CD4-positive, alpha-beta T cell treated with Interleukin-15 for 4 hours (primary cell): ENCODE data around the gene ELOA.
"Not testable (repeated sequence)": the region's sequence is repeated elsewhere in the genome, so short reads cannot be mapped to it uniquely, and the experiment has no call there.

Source experiments
- DNase-seq: peaks from one replicate; pipeline ENCODE4 v3.0.0-alpha.2; 2020; ENCODE audit warnings: low spot score

ELOA gene

DNA sequence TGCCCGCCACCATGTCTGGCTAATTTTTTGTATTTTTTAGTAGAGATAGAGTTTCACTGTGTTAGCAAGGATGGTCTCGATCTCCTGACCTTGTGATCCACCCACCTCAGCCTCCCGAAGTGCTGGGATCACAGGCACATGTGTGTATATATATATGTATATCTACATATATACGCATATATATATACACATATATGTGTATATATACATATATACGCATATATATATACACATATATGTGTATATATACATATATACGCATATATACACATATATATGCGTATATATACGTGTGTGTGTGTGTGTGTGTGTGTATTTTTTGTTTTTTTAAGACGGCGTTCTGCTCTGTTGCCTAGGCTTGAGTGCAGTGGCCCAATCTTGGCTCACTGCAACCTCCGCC is 39.9 kb downstream of the ELOA start:
- DNase-seq = not testable (repeated sequence)

DNA sequence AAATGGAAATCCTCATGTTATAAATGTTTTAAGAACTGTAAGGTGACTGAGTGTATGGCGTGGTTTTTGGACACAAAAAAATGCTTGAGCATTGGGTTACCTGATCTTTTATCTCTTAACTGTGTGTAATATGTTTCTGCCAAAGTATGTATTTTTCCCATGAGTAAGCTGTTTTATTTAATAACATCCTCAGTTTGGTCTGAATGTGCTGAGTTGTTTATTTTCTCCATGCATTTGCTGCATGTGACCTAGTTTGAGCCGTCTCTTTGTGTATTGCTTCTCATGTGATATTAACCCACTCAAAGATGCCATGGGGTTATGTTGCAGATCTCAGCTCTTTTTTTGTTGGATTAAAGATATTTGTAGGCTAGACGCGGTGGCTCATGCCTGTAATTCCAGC is 41.6 kb downstream of the ELOA start:
- no peak for DNase-seq

DNA sequence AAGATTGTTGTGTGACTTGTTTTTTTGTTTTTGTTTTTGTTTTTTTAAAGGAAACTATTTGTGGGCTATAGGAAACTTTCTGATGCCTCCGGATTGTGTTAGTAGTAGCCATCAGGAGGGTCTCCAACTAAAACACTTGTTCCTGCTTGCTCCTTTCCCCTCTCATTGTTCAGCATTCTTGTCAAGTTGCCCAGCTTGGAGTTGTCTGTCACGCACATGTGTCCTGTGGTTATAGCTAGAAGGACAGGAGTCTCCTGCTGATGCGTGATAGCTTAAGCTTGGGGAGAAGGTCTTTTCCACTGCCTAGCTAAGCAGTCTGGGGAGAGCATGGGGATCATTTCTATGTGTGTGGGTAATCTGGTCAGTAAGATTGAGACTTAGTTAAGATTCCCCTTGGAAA is 44.4 kb downstream of the ELOA start:
- DNase-seq = no peak

DNA sequence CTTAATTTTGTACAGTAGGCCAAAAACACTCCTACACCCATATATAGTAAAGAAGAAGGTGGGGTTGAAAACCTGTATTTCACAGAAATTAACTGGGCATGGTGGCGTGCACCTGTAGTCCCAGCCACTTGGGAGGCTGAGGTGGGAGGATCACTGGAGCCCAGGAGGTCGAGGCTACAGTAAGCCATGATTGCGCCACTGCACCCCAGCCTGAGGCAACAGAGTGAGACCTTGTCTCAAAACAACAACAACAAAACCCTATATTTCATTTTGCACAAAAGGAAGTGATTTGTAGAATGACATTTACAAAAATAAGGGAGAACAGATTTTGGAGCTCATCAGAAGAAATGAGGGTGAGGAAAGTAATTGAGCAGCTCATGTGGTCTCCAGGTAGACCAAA is 45.4 kb downstream of the ELOA start:
- no peak for DNase-seq

DNA sequence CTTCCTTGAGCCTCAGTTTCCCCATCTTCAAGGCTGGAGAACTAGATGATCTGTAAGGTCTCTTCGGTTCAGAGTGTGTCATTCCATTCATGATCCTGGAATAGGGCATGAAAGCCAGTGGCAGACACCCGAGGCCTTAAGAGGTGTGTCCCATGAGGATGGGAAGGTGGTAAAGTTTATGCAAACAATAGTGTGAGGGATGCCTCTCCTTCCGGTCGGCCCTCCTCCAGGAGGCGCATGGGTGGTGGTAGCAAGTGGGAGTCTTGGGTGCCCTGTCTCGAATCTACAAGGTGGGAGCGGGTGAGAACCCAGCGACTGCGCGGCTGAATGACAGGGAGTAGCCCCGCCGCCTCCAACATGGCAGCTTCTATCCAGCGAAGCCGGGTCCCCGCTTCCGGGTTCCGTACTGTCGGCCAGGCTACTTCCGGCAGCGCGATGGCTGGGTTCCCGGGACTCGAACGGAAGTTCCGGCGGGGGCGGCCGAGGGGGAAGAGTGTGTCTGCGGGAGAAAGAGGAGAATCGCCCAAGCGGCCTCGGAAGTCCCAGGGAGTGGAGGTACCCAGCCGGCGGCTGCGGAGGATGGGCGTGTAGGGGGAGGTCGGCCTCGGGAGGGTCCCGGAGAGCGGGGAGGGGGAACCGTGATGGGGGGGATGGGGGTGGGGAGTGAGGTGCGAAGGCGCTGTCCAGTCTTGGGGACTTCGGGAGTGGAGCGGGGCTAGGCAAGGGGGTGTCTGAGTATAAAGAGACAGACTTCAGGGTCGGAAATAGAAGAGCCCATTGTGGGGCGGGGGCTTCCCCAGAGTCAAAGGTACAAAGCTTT is 47.6 kb downstream of the ELOA start, which contains the start of gene LYPLA2:
TSS of gene LYPLA2 (plus strand) at position 450 of the 820 bp plus-strand sequence. CDS start 1,538 bp downstream, outside the sequence.
- peak; percentile 82 for DNase-seq

DNA sequence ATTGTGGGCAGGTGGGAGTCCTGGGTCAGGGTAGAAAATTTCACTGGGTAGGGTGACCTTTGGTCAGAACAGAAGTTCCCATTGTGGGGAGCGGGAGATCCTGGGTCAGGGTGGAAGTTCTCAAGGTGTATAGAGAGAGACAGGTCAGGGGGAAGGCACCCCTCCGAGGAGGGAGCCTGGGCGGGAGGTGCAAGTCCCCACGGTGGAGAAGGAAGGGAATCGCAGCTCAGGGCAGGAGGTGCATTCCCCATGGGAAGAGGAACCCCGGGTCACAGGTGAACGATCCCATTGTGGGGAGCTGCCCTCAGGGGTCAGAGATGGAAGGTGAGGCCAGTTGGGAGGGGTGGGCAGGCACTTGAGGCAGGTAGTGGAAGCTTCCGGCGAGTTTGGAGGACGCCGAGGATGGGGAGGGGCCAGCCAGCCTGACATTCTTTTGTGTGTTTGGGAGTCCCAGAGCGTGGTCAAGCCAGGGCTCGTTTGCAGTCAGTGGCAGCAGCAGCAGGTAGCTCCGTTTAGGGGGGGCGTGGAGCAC is 48.3 kb downstream of the ELOA start:
- DNase-seq = no peak

DNA sequence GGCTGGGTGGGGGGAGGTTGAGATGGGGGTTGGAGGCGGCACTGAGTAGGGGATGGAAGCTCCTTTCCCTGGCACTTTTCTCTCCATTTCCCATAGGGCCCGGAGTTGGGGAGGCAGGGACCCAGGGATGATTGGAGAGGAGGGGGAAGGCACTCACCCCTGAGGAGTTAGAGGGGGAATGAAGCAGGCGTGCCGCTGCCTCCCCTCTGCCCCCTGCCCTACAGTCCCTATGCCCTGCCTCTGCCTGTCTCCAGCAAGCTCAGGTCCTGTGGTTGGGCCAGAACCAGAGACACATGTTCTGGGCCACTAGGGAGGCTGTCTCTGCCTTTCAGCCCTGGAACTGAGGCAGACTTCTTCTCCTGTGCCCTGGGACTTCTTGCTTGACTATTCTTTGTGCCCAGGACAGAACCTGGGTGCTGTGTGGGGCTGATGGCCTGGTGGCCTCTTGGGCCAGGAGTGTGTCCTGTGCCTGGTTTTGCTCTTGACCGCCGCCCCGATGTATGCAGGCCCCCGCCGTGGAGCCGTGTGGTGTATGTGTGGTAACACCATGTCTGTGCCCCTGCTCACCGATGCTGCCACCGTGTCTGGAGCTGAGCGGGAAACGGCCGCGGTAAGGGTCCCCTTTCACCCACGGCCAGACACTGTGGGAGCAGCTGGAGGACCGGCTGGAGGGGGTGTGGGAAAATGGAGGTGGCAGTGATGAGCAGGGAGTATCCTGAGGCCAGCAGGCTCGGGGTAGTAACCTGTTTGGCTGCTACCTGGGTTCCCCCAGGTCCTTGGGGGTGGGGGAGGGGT is 49.1 kb downstream of the ELOA start:
- no peak for DNase-seq

DNA sequence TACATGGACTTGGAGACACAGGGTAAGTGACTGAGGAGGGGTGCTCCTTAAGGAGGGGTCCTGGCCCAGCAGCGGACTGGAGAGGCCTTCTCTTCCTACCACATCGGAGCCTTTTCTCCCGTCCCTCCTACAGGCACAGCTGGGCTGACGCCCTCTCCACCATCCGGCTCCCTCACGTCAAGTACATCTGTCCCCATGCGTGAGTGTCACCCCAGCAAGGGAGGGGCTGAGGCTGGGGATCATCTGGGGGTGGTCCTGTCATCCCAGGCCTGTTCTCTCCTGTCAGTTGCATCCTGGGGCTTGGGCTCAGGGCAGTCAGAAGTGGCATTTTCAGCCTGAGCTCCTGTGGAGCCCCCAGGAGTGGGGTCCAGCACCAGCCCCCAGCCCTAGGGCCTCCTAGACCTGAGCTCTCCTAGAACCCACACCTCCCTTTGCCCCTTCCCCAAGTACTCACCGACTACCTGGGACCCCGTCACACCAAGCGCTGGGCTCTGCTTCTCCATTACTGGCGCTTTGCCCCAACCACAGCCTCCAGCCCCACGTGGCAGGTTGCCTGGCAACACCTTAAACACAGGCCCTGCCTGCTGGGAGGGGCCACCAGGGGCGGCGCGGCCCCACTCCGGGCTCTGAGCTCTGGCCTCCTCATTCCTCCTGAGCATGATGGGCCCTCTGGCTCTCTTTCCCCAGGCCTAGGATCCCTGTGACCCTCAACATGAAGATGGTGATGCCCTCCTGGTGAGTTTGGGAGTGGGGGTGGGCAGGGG is 49.9 kb downstream of the ELOA start:
- DNase-seq = peak; percentile 58

DNA sequence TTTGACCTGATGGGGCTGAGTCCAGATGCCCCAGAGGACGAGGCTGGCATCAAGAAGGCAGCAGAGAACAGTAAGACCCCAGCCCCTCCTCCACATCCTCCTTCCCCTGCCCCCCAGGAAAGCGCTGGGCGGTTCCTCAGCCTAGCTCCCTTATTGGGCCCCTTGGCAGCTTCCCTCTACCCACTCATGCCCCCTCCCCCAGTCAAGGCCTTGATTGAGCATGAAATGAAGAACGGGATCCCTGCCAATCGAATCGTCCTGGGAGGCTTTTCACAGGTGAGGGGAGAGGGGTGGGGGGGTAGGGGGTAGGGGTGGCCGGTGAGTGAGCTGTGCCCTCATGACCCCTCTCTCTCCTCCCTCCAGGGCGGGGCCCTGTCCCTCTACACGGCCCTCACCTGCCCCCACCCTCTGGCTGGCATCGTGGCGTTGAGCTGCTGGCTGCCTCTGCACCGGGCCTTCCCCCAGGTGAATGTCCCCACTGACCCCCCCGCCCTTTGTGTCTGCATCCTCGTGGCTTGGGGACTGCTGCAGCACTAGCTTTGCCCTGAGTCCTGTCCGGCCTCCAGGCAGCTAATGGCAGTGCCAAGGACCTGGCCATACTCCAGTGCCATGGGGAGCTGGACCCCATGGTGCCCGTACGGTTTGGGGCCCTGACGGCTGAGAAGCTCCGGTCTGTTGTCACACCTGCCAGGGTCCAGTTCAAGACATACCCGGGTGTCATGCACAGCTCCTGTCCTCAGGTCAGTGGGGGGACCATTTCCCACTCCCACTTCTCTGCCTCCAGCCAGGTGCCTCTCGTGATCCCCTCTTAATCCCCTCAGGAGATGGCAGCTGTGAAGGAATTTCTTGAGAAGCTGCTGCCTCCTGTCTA is 50.8 kb downstream of the ELOA start:
- DNase-seq = no peak

DNA sequence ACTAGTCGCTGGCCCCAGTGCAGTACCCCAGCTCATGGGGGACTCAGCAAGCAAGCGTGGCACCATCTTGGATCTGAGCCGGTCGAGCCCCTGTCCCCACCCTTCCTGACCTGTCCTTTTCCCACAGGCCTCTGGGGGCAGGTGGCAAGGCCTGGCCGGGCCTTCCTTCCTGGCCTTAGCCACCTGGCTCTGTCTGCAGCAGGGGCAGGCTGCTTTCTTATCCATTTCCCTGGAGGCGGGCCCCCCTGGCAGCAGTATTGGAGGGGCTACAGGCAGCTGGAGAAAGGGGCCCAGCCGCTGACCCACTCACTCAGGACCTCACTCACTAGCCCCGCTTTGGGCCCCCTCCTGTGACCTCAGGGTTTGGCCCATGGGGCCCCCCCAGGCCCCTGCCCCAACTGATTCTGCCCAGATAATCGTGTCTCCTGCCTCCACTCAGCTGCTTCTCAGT is 51.5 kb downstream of the ELOA start:
- DNase-seq = not testable (repeated sequence)

DNA sequence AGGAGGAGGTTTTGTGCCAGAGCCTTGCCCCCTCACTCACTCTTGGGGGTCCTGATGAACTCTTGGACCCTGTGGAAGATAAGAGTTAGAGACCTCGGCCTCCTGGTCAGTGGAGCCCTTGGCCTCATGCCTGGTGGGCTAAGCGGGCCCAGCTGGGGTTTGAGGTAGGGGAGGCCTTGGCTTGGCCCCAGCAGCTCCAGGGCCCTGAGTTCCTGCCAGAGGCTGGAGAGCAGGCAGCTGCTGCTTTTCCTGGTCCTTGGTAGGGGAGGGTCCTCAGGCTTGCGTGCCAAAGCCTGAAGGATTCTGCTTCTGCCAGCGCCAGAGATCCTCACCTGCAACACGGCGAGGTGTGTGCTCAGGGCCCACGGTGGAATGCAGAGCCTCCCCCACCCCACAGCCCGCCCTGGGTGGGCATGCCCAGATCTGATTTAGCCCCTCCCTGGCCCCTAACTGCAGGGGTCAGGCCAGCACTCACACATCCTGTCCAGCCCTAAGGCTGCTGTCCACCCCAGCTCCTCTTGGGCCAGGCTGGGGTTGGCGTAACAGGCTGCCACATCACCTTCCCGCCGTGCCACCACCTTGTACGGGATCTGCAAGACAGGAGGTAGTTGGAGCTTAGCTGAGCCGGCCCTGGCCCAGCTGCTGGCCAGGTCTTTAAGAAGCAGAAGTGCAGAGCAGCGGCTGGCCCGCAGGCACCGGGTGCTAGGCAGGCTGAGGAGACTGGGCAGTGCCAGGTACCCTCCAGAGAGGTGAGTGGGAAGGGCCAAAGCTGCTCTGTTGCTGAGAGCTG is 52.6 kb downstream of the ELOA start:
- no peak for DNase-seq

DNA sequence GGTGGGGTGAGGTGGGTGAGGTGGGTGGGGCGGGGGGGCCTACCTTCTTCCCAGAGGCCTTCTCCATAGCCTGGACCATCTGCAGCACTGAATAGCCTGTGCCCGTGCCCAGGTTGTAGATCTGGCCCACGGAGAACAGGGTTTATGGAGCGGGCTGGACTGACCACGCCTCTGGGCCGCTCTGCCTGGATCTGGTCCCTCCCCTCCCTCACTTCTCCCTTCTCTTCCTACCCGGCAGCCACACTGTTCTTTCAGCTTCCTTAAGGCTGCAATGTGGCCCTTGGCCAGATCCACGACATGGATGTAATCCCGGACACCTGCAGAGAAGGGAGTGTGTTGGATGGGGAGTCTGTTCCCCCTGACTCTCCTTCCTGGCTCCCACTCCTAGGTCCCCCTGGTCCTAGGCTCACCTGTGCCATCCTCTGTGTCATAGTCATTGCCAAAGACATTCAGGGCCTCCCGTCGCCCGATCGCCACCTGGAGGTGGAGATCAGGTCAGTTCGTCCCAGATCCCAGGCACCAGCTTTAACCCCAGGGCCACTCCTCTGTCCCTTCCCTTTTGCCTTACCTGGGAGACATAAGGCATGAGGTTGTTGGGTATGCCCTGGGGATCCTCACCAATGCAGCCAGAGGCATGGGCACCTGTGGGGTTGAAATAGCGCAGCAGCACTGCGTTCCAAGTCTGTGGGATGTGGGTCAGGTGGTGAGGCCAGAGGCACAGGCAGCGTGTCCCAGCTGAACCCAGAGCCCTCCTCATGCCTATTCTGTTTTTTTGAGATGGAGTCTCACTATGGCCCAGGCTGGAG is 53.4 kb downstream of the ELOA start:
- DNase-seq = no peak

DNA sequence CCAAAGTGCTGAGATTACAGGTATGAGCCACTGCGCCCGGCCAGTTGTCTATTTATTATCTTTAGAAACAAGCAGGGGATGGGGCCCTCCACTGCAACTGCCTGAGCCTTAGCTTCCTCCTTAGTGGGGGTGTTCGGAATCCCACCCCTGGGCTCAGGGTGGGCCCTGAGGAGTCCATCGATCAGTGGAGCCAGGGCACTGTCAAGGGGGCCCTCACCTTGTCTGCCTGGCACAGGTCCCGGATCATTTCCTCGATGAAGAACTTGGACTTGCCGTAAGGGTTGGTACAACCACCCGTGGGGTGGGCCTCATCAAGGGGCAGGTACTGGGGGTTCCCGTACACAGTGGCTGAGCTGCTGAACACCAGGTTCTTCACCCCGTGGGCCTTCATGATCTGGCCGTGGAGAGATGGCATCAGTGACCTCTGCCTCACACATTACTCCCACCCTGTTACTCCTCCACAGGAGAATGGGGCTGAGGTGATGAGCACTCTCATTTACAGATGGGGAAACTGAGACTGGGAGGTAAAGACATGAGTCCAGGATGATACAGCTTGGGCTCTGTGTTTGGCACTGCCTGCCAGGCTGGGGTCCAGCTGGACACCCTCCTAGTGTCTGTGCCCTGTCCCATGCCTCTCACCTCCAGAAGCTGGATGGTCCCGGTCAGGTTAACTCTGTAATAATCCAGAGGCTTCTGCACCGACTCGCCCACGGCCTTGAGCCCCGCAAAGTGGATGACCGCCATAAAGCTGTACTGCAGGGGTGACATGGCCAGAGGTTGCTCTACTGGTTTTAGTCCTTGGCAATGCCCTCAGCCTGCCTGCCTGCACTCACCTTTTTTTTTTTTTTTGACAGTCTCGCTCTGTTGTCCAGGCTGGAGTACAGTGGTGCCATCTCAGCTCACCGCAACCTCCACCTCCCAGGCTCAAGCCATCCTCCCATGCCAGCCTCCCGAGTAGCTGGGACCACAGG is 54.5 kb downstream of the ELOA start:
- no peak for DNase-seq

DNA sequence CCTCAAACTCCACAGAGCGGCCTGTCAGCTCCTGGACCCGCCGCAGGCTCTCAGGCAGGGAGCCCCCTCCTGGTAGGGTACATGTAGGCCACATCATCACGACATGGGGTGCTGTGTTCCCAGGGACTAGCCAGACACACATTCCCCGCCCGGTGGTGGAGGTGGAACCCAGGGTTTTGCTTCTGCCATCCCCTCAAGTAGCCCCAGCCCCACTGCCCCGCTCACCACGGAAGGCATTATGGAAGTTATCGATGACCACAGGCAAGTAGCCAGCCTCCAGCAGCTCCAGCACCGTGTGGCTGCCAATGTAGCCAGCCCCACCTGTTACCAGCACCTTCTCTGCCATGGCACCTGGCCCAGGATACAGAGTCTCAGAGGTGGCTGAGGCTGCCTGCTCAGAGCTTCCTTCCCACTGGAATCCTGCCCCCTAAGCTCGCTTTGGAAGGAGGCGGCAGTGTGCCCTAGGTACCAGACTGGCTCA is 55.4 kb downstream of the ELOA start:
- no peak for DNase-seq

DNA sequence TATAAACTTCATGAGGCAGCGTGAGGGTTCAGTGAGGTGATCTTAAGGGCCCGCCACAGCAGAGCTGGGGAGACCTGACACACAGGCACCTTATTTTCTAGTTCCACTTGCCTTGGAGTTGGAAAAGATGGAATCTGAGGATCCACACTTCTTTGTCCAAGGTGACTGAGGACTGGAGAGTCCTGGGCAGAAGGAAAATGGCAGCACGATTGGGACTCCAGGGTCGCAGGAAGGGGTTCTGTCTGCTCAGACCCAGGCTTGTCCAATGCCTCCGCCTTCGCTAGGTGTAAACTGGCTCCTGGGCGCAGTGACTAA is 55.9 kb downstream of the ELOA start:
- no peak for DNase-seq

DNA sequence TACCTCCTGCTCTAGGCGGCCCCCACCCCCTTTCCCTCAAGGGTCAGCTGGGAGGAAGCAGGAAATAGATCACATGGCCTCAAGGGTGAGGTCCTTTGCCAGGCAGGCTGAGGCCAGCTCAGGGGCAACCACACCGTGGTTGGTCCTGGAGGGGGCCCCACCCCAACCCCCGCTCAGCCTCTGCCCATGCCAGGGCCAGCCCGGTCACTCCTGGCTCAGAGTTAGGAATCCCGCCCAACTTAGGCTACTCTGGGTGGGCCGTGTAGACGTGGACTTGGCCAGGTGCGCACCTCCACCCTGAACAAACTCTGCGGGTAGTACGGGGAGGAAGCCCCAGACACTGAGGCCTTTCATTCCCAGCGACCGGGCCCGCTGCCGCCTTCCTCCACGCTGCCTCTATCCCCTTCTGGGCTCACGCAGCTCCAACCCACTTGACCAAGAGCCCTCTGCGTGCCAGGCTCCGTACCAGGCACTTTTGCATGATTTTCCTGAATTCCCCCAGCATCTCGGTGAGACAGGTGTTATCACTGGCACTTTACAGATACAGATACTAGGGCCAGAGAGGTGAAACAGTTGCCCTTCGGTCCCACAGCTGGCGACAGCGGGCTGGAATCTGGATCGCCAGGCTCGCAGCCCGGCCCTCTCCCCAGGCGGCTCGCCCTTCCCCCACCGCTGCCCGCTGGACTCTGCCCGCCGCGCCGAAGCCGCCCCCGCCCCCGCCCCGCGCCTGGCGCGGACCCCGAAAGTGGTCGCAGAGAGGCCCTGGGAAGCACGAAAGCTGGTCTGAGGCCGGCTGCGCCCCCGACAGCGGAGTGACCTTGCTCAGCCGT is 56.5 kb downstream of the ELOA start:
- DNase-seq = peak; percentile 44
